GM12874 (cell line): ENCODE measurements around the gene PRDM11.

Experiments
- TF ChIP-seq, protein P1 (sequence below): IDR thresholded peaks from 2 replicates; pipeline ENCODE4 v1.5.1; 2011; ENCODE audit warnings: low read depth, mild to moderate bottlenecking, control low read depth, low read length, moderate library complexity; ENCODE audit not compliant: insufficient read depth

Gene PRDM11

GRCh38 chr11:45167283-45167682 is 20.8 kb downstream of the PRDM11 start:
- TF ChIP-seq, protein P1, sequence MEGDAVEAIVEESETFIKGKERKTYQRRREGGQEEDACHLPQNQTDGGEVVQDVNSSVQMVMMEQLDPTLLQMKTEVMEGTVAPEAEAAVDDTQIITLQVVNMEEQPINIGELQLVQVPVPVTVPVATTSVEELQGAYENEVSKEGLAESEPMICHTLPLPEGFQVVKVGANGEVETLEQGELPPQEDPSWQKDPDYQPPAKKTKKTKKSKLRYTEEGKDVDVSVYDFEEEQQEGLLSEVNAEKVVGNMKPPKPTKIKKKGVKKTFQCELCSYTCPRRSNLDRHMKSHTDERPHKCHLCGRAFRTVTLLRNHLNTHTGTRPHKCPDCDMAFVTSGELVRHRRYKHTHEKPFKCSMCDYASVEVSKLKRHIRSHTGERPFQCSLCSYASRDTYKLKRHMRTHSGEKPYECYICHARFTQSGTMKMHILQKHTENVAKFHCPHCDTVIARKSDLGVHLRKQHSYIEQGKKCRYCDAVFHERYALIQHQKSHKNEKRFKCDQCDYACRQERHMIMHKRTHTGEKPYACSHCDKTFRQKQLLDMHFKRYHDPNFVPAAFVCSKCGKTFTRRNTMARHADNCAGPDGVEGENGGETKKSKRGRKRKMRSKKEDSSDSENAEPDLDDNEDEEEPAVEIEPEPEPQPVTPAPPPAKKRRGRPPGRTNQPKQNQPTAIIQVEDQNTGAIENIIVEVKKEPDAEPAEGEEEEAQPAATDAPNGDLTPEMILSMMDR, result no peak

DNA sequence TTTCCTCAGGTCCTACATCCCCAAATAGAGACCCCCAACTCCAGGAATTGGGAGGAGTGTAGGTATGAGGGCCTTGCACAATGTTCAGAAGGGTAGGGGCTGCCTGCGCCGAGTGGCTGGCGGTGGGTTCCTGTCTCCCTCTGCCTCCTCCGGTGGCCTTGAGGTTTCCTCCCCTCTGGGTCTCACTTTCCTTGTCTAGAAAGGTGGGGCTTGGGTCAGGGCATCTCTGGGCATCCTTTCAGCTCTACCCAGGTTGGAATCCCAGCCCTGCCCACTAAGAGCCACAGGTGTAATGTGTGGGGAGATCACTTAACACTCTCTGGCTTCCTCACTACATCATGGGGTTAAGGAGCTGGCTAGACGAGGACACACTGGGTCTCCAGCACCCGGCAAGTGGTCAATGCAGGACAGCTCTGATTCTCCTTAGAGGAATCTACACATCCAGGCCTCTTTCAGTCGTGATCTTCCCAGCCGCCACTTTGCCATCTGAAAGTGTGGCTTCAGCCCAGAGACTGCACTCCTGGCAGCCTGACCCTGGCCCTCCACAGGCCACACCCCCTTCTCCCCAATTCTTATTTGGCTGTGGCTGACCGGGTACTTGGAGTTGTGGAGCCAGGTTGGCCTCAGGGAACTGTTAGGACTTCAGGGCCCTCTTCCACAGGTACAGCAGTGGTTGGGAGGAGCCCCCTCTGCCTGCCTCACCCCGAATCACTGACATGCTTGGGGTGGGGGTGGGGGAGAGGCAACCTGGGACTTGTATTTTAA is 22.1 kb downstream of the PRDM11 start:
- TF ChIP-seq, protein P1, result no peak

DNA sequence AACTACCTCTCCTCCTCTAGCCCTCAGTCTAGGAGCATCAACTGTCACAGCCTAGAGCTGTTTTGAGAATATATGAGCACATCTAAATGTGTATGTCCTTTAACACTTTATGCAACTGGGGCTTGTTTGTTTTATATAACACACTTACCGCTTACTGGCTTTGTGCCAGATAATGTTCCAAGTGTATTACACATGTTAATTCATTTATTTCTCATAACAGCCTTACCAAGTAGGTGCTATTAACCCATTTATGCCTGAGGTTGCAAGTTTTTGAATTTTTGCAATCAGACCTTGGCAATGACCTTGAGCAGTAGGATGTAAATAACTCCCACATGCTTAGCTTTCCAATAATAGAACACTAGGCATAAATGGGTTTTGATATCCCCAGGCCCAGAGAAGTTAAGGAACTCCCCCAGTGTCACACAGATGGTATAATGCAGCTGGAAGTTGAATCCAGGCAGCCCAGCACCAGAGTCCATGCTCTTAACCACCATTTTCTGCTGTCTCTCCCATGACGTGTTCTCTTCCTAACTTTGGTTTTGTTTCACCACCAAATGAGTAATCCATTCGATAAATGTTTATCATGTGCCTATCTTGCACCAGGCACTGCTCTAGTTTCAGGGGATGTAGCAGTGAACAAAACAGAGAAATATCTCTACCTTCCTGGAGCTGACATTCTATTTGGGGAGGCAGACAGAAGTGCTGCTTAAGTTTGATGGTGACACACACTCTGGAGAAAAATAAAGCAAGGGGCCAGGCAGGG is 23.1 kb downstream of the PRDM11 start:
- TF ChIP-seq, protein P1, result no peak

DNA sequence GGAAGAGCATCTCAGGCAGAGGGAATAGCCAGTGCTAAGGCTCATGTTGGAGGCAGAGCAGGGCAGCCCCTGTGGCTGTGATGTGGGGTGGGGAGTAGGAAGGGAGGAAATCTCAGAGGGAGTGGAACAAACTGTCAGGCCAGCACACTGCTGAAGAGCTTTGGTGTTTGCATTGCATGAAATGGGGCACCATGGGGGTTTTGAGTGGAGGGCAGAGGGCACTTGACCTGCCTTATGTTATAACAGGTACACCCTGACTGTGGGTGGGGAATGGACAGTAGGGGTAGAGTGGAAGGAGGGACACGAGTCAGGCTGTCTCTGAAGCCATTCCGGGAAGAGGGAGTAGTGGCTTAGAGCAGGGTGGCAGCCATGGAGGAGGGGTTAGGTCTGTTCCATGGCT is 24.0 kb downstream of the PRDM11 start:
- TF ChIP-seq, protein P1, result no peak

DNA sequence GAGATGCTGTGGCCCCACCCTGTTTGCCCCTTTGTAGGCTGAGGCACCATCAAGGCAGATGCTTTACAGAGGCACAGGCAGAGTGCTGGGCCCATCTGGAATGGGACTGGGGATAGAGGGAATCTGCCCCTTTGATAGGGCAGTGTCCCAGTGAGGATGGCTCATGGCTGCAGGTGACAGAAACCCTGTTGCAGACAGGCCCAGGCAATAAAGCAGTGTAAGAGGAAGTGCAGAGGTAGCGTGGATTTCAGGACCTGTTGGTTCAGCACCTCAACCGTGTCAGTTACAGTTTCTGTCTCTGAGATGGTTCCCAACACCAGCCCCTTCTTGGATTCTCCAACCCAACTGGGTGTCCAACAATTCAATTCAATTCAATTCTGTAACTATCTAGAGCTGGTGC is 25.1 kb downstream of the PRDM11 start:
- TF ChIP-seq, protein P1, result no peak

GRCh38 chr11:45173064-45173463 is 26.6 kb downstream of the PRDM11 start:
- TF ChIP-seq, protein P1, result no peak

- TF ChIP-seq, protein P1, result no peak
Observed at GRCh38 chr11:45174168-45174835, 27.9 kb downstream of the PRDM11 start.
